Muscle of arm (tissue), 14 donors: Measurements from ENCODE around the gene FAM110A. TPM values are rescaled to one million over a fixed set of nuclear protein-coding genes. Genes with fewer than 3 reads are reported as not detected.
"Not testable (repeated sequence)": the region's sequence is repeated elsewhere in the genome, so short reads cannot be mapped to it uniquely, and the experiment has no call there.

Experiments used
- DNase-seq: peaks from one replicate; pipeline ENCODE4 v3.0.0-alpha.2; 2013
- long read RNA-seq, 11 donors: transcript quantifications; one replicate each; lab custom pipeline, GENCODE V29; 2026
- polyA plus RNA-seq, 12 donors: library from polyadenylated mRNA; unstranded; fragments of 120-200 nt; gene quantifications; one replicate each; pipeline ENCODE4 v1.2.1, GENCODE V29; 2013; ENCODE audit not compliant: insufficient read length in 12 of 12

FAM110A gene
- polyA plus RNA-seq, result 10 to 100 TPM in 8 of 12 donors, 1 to 10 TPM in 3, not detected in 1; 5.7 to 39.4 (median 11.3) TPM
- long read RNA-seq, donor 1, partial matches to known transcripts, result 0 of 2 reads
- long read RNA-seq, donor 1, other reads (novel, unspliced or antisense), result 0 of 2 reads
- long read RNA-seq, donor 2, transcript FAM110A-204 (2 exons, 1,809 nt), result major isoform, 7 of 8 reads
- long read RNA-seq, donor 2, partial matches to known transcripts, result 0 of 8 reads
- long read RNA-seq, donor 2, other reads (novel, unspliced or antisense), result 0 of 8 reads
- long read RNA-seq, donor 3, result 0 reads
- long read RNA-seq, donor 4, partial matches to known transcripts, result 12 of 13 reads
- long read RNA-seq, donor 4, other reads (novel, unspliced or antisense), result 0 of 13 reads
- long read RNA-seq, donor 5, transcript FAM110A-204 (2 exons, 1,809 nt), result major isoform, 5 of 35 reads
- long read RNA-seq, donor 5, partial matches to known transcripts, result 30 of 35 reads
- long read RNA-seq, donor 5, other reads (novel, unspliced or antisense), result 0 of 35 reads
- long read RNA-seq, donor 6, partial matches to known transcripts, result 12 of 12 reads
- long read RNA-seq, donor 6, other reads (novel, unspliced or antisense), result 0 of 12 reads
- long read RNA-seq, donor 7, partial matches to known transcripts, result 11 of 16 reads
- long read RNA-seq, donor 7, other reads (novel, unspliced or antisense), result 0 of 16 reads
- long read RNA-seq, donor 8, transcript FAM110A-204 (2 exons, 1,809 nt), result major isoform, 9 of 49 reads
- long read RNA-seq, donor 8, partial matches to known transcripts, result 40 of 49 reads
- long read RNA-seq, donor 8, other reads (novel, unspliced or antisense), result 0 of 49 reads
- long read RNA-seq, donor 9, partial matches to known transcripts, result 8 of 8 reads
- long read RNA-seq, donor 9, other reads (novel, unspliced or antisense), result 0 of 8 reads
- long read RNA-seq, donor 10, transcript FAM110A-204 (2 exons, 1,809 nt), result major isoform, 5 of 55 reads
- long read RNA-seq, donor 10, partial matches to known transcripts, result 50 of 55 reads
- long read RNA-seq, donor 10, other reads (novel, unspliced or antisense), result 0 of 55 reads
- long read RNA-seq, donor 11, partial matches to known transcripts, result 0 of 3 reads
- long read RNA-seq, donor 11, other reads (novel, unspliced or antisense), result 0 of 3 reads

GRCh38 chr20:833450-834150, at the start of gene FAM110A:
TSS of gene FAM110A (plus strand) at chr20:833715. CDS start at chr20:844805, 11,090 bp downstream.
- peak; percentile 96 for DNase-seq

GRCh38 chr20:787825-788224, 45.7 kb upstream of the FAM110A start:
- DNase-seq, result no peak

GRCh38 chr20:791056-791455, 42.5 kb upstream of the FAM110A start:
- DNase-seq, result no peak

- DNase-seq, result no peak
Observed at GRCh38 chr20:792248-792647, 41.3 kb upstream of the FAM110A start.

GRCh38 chr20:796921-797320, 36.6 kb upstream of the FAM110A start:
- no peak for DNase-seq

- DNase-seq, result not testable (repeated sequence)
Observed at GRCh38 chr20:798746-799145, 34.8 kb upstream of the FAM110A start.

GRCh38 chr20:800026-800425, 33.5 kb upstream of the FAM110A start:
- DNase-seq, result not testable (repeated sequence)

- DNase-seq, result no peak
Observed at GRCh38 chr20:801678-802077, 31.8 kb upstream of the FAM110A start.

GRCh38 chr20:805713-806112, 27.8 kb upstream of the FAM110A start:
- no peak for DNase-seq

- DNase-seq, result not testable (repeated sequence)
Observed at GRCh38 chr20:811776-812434, 21.6 kb upstream of the FAM110A start.

GRCh38 chr20:812435-812814, 21.1 kb upstream of the FAM110A start:
- DNase-seq, result not testable (repeated sequence)

- DNase-seq, result no peak
Observed at GRCh38 chr20:813390-813789, 20.1 kb upstream of the FAM110A start.

GRCh38 chr20:815226-815625, 18.3 kb upstream of the FAM110A start:
- DNase-seq, result no peak

GRCh38 chr20:815914-816606, 17.5 kb upstream of the FAM110A start:
- DNase-seq, result peak; percentile 60

- DNase-seq, result no peak
Observed at GRCh38 chr20:818001-818664, 15.4 kb upstream of the FAM110A start.

- DNase-seq, result no peak
Observed at GRCh38 chr20:819680-820322, 13.7 kb upstream of the FAM110A start.

- DNase-seq, result no peak
Observed at GRCh38 chr20:820323-820953, 13.1 kb upstream of the FAM110A start.

- DNase-seq, result no peak
Observed at GRCh38 chr20:821046-821730, 12.3 kb upstream of the FAM110A start.
